ENCODE results near the gene COL6A1.

DNA sequence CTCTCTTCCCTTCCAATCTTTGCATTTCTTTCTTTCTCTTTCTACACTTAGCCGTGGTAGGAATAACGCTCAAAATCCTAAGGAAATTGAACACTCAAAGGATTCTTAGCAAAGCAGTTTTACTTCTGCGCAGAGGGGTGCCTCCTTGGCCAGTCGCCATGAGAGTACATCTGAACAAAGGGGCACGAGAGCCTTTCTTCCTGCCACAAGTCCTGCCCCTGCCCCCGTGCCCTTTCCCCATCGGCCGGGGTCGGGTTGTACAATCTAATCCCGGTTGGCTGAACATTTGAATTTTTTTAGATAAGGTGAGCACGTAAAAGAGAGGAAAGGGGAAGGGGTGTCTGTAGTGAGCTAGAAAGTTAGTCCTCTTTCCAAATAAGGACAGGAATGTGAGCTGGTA lies 28.6 kb upstream of the COL6A1 start:
- TF ChIP-seq TAF1 (IDR thresholded peaks at IDR 0.05; ENCODE audit: borderline replicate concordance, insufficient read depth, low read length) (no peak), SIN3A (IDR thresholded peaks at IDR 0.05; ENCODE audit: borderline replicate concordance, insufficient read depth, low read length) (no peak), REST (IDR thresholded peaks at IDR 0.05; ENCODE audit: insufficient read depth in 1 of 2, low read depth in 2 of 2, low read length in 2 of 2) (no peak), FOXP2 (optimal IDR thresholded peaks at IDR 0.05; ENCODE audit: borderline replicate concordance, extremely low read depth, extremely low read length, insufficient read depth) (no peak), POLR2AphosphoS5 (IDR thresholded peaks at IDR 0.05; ENCODE audit: low read depth, low read length) (no peak)

Data from PFSK-1 (cell line).